ENCODE data around the gene CIAO3. TPM values are rescaled to one million over a fixed set of nuclear protein-coding genes. Genes with fewer than 3 reads are reported as not detected.

The CIAO3 gene
- polyA plus RNA-seq, 1 experiment: 23.1 TPM

DNA sequence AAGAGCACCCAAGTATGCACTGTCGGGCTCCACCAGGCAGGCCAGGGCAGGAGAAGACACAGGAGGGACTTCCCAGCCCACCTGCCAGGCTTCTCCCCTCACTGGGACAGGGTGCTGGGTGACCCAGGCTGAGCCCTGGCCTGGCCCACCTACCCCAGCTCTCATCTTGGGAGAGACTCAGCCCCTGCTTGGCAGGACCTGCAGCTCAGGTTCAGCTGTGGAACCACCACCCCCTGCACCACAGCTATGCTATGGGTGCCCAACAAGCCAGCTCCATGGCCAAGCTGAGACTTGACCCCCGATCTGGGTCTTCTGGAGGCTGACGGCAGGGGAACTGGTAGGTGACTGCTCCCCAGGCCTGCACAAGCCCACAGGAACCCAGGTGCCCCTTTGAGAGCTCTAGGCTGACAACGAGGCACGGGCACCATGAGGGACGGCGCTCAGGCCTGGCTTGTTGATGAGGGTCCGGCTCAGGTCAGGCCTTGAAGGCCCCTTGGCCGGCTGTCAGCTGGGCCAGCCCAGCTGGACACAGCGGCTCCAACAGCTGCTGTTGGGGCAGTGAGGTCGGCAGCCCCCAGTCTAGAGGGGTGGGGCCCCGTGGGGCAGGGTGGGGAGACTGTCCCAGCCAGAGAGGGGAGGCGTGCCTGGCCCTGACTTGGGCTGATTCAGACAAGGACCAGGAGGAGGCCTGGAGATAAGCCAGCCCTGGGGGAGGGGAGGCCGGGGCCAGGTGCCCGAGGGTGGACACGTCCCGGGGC, 42.8 kb upstream of the CIAO3 start:
- Histone ChIP-seq H3K27me3 (ENCODE audit: control insufficient read depth, insufficient read depth, low read length) (no peaks in the 10 kb centered on the region), H3K4me3 (ENCODE audit: low read depth, low read length) (no peak overlapping the region), H3K36me3 (ENCODE audit: control insufficient read depth, insufficient read depth, low read length) (peaks cover 8% of the 10 kb centered on the region)
- no peak for DNase-seq (ENCODE audit: low read depth)
- TF ChIP-seq, protein P1, sequence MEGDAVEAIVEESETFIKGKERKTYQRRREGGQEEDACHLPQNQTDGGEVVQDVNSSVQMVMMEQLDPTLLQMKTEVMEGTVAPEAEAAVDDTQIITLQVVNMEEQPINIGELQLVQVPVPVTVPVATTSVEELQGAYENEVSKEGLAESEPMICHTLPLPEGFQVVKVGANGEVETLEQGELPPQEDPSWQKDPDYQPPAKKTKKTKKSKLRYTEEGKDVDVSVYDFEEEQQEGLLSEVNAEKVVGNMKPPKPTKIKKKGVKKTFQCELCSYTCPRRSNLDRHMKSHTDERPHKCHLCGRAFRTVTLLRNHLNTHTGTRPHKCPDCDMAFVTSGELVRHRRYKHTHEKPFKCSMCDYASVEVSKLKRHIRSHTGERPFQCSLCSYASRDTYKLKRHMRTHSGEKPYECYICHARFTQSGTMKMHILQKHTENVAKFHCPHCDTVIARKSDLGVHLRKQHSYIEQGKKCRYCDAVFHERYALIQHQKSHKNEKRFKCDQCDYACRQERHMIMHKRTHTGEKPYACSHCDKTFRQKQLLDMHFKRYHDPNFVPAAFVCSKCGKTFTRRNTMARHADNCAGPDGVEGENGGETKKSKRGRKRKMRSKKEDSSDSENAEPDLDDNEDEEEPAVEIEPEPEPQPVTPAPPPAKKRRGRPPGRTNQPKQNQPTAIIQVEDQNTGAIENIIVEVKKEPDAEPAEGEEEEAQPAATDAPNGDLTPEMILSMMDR (IDR thresholded peaks at IDR 0.05; ENCODE audit: insufficient read depth, low read depth, low read length): no peak
- CTCF ChIA-PET: interaction anchor here (1.3 to 7.8 kb wide), 6 partner anchors 10 to 69 kb away, joined by 4 to 120 read pairs (median 12); partner anchors contain the start of genes ANTKMT, CIAO3 and METRN
- POLR2A ChIA-PET: no interaction called here

DNA sequence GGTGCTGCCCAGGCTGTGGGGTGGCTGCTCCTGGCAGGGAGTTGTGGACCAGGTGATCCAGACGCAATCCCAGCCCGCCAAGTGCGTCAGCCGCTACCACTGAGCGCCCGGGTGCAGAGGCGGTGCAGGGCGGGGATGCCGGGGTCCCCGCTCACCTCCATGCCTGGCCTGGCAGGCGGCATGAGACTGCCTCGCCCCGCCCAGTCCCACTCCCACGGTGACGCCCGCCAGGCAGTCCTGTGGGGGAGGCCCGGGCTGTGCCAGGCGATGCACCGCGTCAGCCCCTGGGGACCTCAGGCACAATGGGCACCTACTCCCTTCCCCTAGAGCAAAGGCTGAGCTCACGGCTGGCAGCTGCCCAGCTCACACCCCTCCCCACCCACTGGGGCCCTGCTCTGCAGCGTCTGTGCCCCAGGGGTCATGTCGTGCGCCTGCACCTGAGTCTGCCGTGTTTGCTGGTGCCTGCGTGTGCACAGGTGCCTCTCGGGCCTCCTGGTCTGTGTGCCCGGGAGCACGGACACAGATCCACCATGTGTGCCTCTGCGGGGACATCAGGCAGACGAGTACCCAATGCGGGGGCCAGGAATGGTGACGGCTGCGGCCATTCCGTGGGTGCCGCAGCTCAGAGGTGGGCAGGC, 42.1 kb upstream of the CIAO3 start:
- peaks cover 8% of the 10 kb centered on the region for H3K36me3 ChIP-seq (ENCODE audit: control insufficient read depth, insufficient read depth, low read length)
- CTCF ChIA-PET: interaction anchor here (1.3 to 7.8 kb wide), 3 partner anchors 12 to 69 kb away, joined by 4 to 120 read pairs (median 14); partner anchors contain the start of genes CIAO3 and METRN

DNA sequence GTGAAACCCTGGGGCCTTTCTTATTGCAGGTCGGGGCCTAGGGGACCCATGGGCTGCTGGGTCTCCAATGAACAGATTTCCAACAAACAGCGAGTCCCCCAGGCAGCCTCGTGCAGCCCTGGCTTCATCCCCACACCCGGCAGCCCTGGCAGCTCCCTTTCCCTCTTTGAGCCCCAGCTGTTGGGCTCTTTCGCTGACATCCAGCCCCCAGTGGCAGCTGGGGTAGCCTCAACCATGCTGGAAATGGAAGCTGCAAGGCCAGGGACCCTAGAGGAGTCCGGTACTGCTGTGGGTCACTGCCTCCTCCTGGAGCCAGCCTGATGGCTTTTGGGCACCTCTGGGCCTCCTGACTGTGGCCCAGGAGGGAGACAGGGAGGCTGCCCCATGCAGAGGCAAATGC, 41.5 kb upstream of the CIAO3 start:
- DNase-seq (ENCODE audit: low read depth): no peak
- Histone ChIP-seq H3K36me3 (ENCODE audit: control insufficient read depth, insufficient read depth, low read length) (peaks cover 8% of the 10 kb centered on the region), H3K27me3 (ENCODE audit: control insufficient read depth, insufficient read depth, low read length) (no peaks in the 10 kb centered on the region), H3K4me3 (ENCODE audit: low read depth, low read length) (no peak overlapping the region)
- ChIA-PET CTCF (interaction anchor here (0.6 to 7.8 kb wide), 3 partner anchors 11 to 70 kb away, joined by 3 to 120 read pairs (median 4); partner anchors contain the start of gene METRN), POLR2A (no interaction called here)
- TF ChIP-seq, protein P1 (IDR thresholded peaks at IDR 0.05; ENCODE audit: insufficient read depth, low read depth, low read length): no peak

More for the DNA sequence above, 42.1 kb upstream of the CIAO3 start:
- POLR2A ChIA-PET: no interaction called here
- H3K4me3 ChIP-seq (ENCODE audit: low read depth, low read length): no peak overlapping the region
- TF ChIP-seq, protein P1 (IDR thresholded peaks at IDR 0.05; ENCODE audit: insufficient read depth, low read depth, low read length): no peak
- DNase-seq (ENCODE audit: low read depth): no peak
- H3K27me3 ChIP-seq (ENCODE audit: control insufficient read depth, insufficient read depth, low read length): no peaks in the 10 kb centered on the region

DNA sequence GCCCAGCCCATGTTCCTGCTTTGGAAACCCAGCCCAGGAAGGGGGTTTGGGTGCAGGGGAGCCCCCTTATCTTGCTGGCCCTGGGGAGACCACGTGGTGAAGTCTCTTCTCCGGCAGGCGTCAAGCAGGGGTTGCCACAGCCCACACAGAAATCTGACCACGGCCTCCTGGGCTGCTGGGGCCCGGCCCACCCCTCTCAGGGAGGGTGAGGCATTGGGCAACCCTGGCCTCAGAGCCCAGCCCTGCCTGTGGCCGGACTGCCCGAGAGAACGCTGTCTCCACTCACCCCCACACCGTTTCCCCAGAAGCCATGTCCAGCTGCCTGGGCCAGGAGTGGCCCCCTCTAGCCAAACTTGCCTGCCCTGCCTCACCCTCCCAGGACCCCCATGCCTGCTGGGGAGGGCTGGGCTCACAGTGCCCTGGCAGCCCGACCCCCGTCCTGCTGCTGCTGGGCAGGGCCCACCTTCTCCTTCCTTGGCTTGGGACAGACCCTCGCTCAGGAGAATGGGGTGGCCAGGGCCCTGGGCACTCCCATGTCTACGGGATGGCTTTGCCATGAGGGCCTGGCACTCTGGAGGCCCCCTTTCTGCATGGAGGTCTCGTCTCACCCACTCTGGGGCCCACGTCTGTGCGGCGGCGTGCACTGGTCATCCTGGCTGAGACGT, 40.7 kb upstream of the CIAO3 start:
- Histone ChIP-seq H3K4me3 (ENCODE audit: low read depth, low read length) (no peak overlapping the region), H3K27me3 (ENCODE audit: control insufficient read depth, insufficient read depth, low read length) (no peaks in the 10 kb centered on the region), H3K36me3 (ENCODE audit: control insufficient read depth, insufficient read depth, low read length) (peaks cover 8% of the 10 kb centered on the region)
- DNase-seq (ENCODE audit: low read depth): no peak
- POLR2A ChIA-PET: no interaction called here
- TF ChIP-seq, protein P1 (IDR thresholded peaks at IDR 0.05; ENCODE audit: insufficient read depth, low read depth, low read length): no peak
- CTCF ChIA-PET: interaction anchor here (0.6 to 0.8 kb wide), 3 partner anchors 11 to 69 kb away, joined by 3 read pairs; partner anchors contain the start of gene ANTKMT

DNA sequence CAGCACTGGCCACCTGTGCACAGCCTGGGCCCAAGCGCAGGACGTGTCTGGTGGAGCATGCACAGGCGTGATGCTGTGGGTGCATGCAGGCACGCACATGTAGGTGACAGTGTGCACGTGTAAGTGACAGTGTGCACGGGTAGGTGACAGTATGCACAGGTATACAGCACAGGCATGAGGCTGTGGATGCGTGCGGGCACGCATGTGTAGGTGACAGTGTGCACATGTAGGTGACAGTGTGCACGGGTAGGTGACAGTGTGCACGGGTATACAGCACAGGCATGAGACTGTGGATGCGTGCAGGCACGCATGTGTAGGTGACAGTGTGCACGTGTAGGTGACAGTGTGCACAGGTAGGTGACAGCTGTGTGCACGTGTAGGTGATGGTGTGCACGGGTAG, 39.5 kb upstream of the CIAO3 start:
- CTCF ChIA-PET: interaction anchor here (0.6 to 0.7 kb wide), 2 partner anchors 10 to 94 kb away, joined by 3 to 4 read pairs; no protein-coding TSS in a partner anchor

More for the DNA sequence above, 39.5 kb upstream of the CIAO3 start:
- TF ChIP-seq, protein P1 (IDR thresholded peaks at IDR 0.05; ENCODE audit: insufficient read depth, low read depth, low read length): no peak
- no peak for DNase-seq (ENCODE audit: low read depth)
- Histone ChIP-seq H3K4me3 (ENCODE audit: low read depth, low read length) (no peak overlapping the region), H3K36me3 (ENCODE audit: control insufficient read depth, insufficient read depth, low read length) (no peaks in the 10 kb centered on the region; the same call in 1 of the 2 replicates), H3K27me3 (ENCODE audit: control insufficient read depth, insufficient read depth, low read length) (no peaks in the 10 kb centered on the region)
- POLR2A ChIA-PET: no interaction called here
